ENCODE data around the gene DGKE.

DNA sequence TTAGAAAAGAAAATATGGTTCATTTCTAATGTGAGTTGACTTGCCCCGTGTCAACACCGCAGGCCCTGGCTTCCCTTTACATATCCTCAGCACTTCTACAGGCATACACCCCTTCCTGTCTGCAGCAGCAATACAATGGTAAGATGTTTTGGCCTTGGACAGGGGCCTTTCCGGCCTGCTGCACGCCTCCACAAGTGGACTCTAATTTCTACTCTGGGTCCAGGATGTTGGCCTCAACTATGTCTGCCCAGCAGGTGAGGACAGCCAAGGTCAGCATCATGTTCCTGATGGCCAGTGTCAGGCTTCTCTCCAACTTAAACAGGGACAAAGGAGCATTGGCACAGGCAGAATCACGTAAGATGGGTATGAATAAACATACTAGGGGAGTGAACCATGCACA is 11.2 kb upstream of the DGKE start:
- TF ChIP-seq, protein P1, sequence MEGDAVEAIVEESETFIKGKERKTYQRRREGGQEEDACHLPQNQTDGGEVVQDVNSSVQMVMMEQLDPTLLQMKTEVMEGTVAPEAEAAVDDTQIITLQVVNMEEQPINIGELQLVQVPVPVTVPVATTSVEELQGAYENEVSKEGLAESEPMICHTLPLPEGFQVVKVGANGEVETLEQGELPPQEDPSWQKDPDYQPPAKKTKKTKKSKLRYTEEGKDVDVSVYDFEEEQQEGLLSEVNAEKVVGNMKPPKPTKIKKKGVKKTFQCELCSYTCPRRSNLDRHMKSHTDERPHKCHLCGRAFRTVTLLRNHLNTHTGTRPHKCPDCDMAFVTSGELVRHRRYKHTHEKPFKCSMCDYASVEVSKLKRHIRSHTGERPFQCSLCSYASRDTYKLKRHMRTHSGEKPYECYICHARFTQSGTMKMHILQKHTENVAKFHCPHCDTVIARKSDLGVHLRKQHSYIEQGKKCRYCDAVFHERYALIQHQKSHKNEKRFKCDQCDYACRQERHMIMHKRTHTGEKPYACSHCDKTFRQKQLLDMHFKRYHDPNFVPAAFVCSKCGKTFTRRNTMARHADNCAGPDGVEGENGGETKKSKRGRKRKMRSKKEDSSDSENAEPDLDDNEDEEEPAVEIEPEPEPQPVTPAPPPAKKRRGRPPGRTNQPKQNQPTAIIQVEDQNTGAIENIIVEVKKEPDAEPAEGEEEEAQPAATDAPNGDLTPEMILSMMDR (IDR thresholded peaks at IDR 0.05): no peak
- no peak for TF ChIP-seq POLR2A (IDR thresholded peaks at IDR 0.05)
